Measurements from ENCODE around the gene PCARE.

Gene PCARE

GRCh38 chr2:29068513-29068912, 5.8 kb downstream of the PCARE start:
- H3K9me2 ChIP-seq (ENCODE audit: low read depth, low read length) = no peaks in the 10 kb centered on the region
- no peaks in the 10 kb centered on the region for H3K4me1 ChIP-seq (ENCODE audit: insufficient read depth, low read length, severe bottlenecking)
- no peaks in the 10 kb centered on the region for H3K79me2 ChIP-seq (ENCODE audit: insufficient read depth, low read length)
- no peaks in the 10 kb centered on the region for H3F3A ChIP-seq (ENCODE audit: insufficient read depth, low read length)
- H3K27ac ChIP-seq (ENCODE audit: low read depth, low read length, poor library complexity, severe bottlenecking) = no peak overlapping the region
- no peak overlapping the region for H3K4me2 ChIP-seq (ENCODE audit: low read length)
- H4K20me1 ChIP-seq (ENCODE audit: insufficient read depth, low read length) = no peaks in the 10 kb centered on the region
- H3K9ac ChIP-seq (ENCODE audit: low read length) = no peak overlapping the region
- H3K36me3 ChIP-seq (ENCODE audit: insufficient read depth, low read length) = no peaks in the 10 kb centered on the region
- H2AFZ ChIP-seq (ENCODE audit: low read length) = no peak overlapping the region
- no peak overlapping the region for H3K4me3 ChIP-seq (ENCODE audit: low read depth, low read length, poor library complexity, severe bottlenecking)
- H3K27me3 ChIP-seq (ENCODE audit: insufficient read depth, low read length) = no peaks in the 10 kb centered on the region
- TF ChIP-seq EZH2 (IDR thresholded peaks at IDR 0.05; ENCODE audit: borderline replicate concordance, low read length) = no peak
- no peak for TF ChIP-seq CTCF (IDR thresholded peaks at IDR 0.05; ENCODE audit: low read length)
- no peaks in the 10 kb centered on the region for H3K9me3 ChIP-seq (ENCODE audit: low read length)

GRCh38 chr2:29066997-29067605, 7.2 kb downstream of the PCARE start:
- Histone ChIP-seq H3K36me3 (ENCODE audit: insufficient read depth, low read length) (no peaks in the 10 kb centered on the region), H3K4me2 (ENCODE audit: low read length) (no peak overlapping the region), H3K9me3 (ENCODE audit: low read length) (no peaks in the 10 kb centered on the region), H3K27me3 (ENCODE audit: insufficient read depth, low read length) (no peaks in the 10 kb centered on the region), H3K79me2 (ENCODE audit: insufficient read depth, low read length) (no peaks in the 10 kb centered on the region), H3K27ac (ENCODE audit: low read depth, low read length, poor library complexity, severe bottlenecking) (no peak overlapping the region), H3K9me2 (ENCODE audit: low read depth, low read length) (no peaks in the 10 kb centered on the region), H4K20me1 (ENCODE audit: insufficient read depth, low read length) (no peaks in the 10 kb centered on the region), H3K4me1 (ENCODE audit: insufficient read depth, low read length, severe bottlenecking) (no peaks in the 10 kb centered on the region), H2AFZ (ENCODE audit: low read length) (no peak overlapping the region), H3K4me3 (ENCODE audit: low read depth, low read length, poor library complexity, severe bottlenecking) (no peak overlapping the region), H3K9ac (ENCODE audit: low read length) (no peak overlapping the region), H3F3A (ENCODE audit: insufficient read depth, low read length) (no peaks in the 10 kb centered on the region)
- TF ChIP-seq CTCF (IDR thresholded peaks at IDR 0.05; ENCODE audit: low read length) (no peak), EZH2 (IDR thresholded peaks at IDR 0.05; ENCODE audit: borderline replicate concordance, low read length) (no peak)

GRCh38 chr2:29066271-29066860, 8.0 kb downstream of the PCARE start:
- Histone ChIP-seq H3K9me3 (ENCODE audit: low read length) (no peaks in the 10 kb centered on the region), H2AFZ (ENCODE audit: low read length) (no peak overlapping the region), H3K9ac (ENCODE audit: low read length) (no peak overlapping the region), H3K79me2 (ENCODE audit: insufficient read depth, low read length) (no peaks in the 10 kb centered on the region), H3K4me1 (ENCODE audit: insufficient read depth, low read length, severe bottlenecking) (no peaks in the 10 kb centered on the region), H4K20me1 (ENCODE audit: insufficient read depth, low read length) (no peaks in the 10 kb centered on the region), H3K27me3 (ENCODE audit: insufficient read depth, low read length) (no peaks in the 10 kb centered on the region), H3K36me3 (ENCODE audit: insufficient read depth, low read length) (no peaks in the 10 kb centered on the region), H3K9me2 (ENCODE audit: low read depth, low read length) (no peaks in the 10 kb centered on the region), H3K27ac (ENCODE audit: low read depth, low read length, poor library complexity, severe bottlenecking) (no peak overlapping the region), H3K4me3 (ENCODE audit: low read depth, low read length, poor library complexity, severe bottlenecking) (no peak overlapping the region), H3K4me2 (ENCODE audit: low read length) (no peak overlapping the region), H3F3A (ENCODE audit: insufficient read depth, low read length) (no peaks in the 10 kb centered on the region)
- no peak for TF ChIP-seq EZH2 (IDR thresholded peaks at IDR 0.05; ENCODE audit: borderline replicate concordance, low read length)
- TF ChIP-seq CTCF (IDR thresholded peaks at IDR 0.05; ENCODE audit: low read length) = no peak
